GM12872 (cell line): ENCODE data around the gene SHC4.

Experiments used
- CTCF ChIP-seq: IDR thresholded peaks from 3 replicates; pipeline ENCODE4 v1.5.1; 2011; ENCODE audit warnings: low read depth, mild to moderate bottlenecking, low read length, moderate library complexity; ENCODE audit not compliant: insufficient read depth

The SHC4 gene

GRCh38 chr15:48978638-48979037 is 14.9 kb upstream of the SHC4 start:
- TF ChIP-seq CTCF: no peak

DNA sequence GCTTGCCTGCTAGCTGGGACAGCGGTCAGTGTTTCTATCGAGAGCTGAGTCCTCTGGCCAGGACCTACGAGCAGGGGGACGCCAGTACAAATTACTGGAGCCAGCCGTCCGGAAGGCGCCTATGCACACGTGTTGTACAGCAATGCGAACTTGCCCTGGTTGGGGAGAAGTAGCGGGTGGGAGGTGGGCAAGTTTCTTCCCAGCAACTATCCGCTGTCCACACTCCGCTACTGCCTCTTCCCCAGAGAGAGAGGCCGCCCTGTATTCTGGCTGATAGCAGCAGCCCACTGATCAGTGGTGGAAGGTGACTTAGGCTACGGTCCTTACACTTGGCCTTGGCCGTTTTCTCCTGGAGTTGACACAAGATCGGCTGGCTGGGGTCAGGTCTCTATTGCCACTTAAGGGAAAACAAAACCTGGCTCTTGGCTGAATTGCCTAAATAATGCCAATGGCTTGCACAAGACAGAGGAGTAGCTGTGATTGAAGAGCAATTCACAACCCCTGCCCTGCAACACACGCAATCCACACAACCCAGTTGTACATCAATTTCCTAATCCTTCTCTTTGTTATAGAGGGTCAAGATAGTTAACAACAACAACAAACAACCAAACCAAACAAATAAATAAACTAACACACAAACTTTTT is 12.8 kb upstream of the SHC4 start:
- TF ChIP-seq CTCF: no peak

DNA sequence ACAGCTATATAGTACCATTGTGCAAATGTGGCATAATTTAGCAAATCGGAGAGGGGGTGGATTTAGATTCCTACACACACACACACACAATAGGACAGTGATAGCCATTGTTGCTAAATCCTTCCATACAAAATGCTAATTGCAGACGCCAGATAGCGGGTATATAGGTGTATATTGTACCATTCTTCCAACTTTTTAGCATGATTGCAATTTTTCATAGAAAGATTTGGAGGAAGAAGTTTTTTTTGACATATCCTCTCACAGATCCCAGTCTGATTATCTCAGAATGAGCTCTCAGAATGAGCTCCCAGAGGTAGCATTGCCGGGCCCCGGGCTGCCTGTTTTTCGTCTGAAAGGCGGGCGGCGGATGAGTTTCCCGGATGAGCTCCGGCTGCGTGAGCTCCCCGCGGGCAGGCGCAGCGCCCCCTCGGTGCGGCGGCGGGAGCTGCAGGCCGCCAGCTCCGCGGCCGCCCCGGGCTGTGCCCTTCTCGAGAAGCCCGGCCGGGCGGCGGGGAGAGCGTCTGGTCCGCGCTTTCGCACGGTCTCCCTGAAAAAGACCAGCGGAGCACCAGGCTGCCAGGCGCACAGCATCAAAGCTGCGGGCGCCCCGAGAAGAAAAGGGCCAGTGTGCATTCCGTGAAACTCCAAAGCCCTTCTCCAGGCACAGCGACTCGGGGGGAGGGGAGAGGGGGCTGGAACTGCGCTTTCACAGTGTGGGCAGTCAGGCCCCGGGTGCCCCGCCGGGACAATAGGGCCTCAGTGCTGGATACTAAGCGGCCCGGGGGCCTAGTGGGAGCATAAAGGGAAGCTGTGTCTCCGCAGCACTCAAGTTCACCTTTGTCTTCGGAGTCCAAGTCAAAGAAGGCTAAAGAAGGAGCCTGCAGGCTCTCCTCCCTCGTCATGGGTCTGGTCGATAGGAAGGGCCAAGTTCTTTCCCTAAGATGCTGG is 12.0 kb upstream of the SHC4 start:
- TF ChIP-seq CTCF: peak; percentile 79

GRCh38 chr15:48974882-48975281 is 11.2 kb upstream of the SHC4 start:
- TF ChIP-seq CTCF: 0 out of 3 replicates have a peak, but pooled peaks have one; percentile 18

- TF ChIP-seq CTCF: no peak
These were observed 9.2 kb upstream of the SHC4 start for GRCh38 chr15:48972750-48973503.

DNA sequence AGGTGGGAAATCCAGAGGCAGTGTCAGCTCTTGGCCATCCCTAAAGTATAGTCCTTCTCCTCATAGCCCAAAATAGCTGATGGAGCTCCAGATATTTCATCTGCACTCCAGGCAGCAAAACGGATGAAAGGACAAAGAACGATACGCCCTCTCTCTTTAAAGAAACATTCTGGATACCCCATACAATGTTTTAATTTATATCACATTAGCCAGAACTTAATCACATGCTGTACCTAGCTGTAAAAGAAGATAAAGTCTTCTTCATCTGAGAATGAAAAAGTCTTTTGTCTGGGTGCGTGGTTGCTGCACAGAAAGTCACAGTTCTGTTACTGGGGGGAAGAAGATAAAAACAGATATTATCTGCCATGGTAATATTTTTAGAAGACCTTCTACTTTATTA is 4.3 kb upstream of the SHC4 start:
- no peak for TF ChIP-seq CTCF

- TF ChIP-seq CTCF: no peak
These were observed 3.6 kb upstream of the SHC4 start for GRCh38 chr15:48967336-48967735.
